Upper lobe of left lung (tissue), 6 donors: ENCODE measurements around the gene TMCC1. TPM values are rescaled to one million over a fixed set of nuclear protein-coding genes. Genes with fewer than 3 reads are reported as not detected.
A peak's percentile ranks its signal among the peaks of the same experiment; 100 is the strongest.

ENCODE experiments used
- ATAC-seq, 2 donors: fragments of 200-7000 bp; cut with Tn5 transposase; one replicate each; pipeline ENCODE4 v1.9.1; 2022; ENCODE audit warnings: mild to moderate bottlenecking in 2 of 2, moderate library complexity in 2 of 2; ENCODE audit not compliant: low FRiP score in 2 of 2
- DNase-seq, 2 donors: peaks; one replicate each; pipeline ENCODE4 v3.0.0-alpha.2; 2019 to 2020
- H3K27ac ChIP-seq, 4 donors: fragments of 200-600 bp; sonication (generic); one replicate each; pipeline ENCODE4 v1.5.1; 2016 to 2019
- H3K27me3 ChIP-seq, 4 donors: fragments of 200-600 bp; sonication (generic); one replicate each; pipeline ENCODE4 v1.5.1; 2017 to 2019
- H3K36me3 ChIP-seq, 4 donors: fragments of 200-600 bp; sonication (generic); one replicate each; pipeline ENCODE4 v1.5.1; 2016 to 2019
- H3K4me1 ChIP-seq, 4 donors: fragments of 200-600 bp; sonication (generic); one replicate each; pipeline ENCODE4 v1.5.1; 2018 to 2019
- H3K4me3 ChIP-seq, 4 donors: fragments of 200-600 bp; sonication (generic); one replicate each; pipeline ENCODE4 v1.5.1; 2017 to 2019; ENCODE audit warnings: mild to moderate bottlenecking in 2 of 4, moderate library complexity in 1 of 4
- H3K9me3 ChIP-seq, 4 donors: fragments of 200-600 bp; sonication (generic); one replicate each; pipeline ENCODE4 v1.5.1; 2018 to 2019
- EP300 ChIP-seq, 4 donors: sonication (generic); formaldehyde crosslinking; IDR thresholded peaks; one replicate each; pipeline ENCODE4 v1.5.1; 2017; ENCODE audit warnings: antibody characterized with exemption in 4 of 4, control low read depth in 2 of 4
- POLR2A ChIP-seq, 4 donors: fragments of 450-650 bp; IDR thresholded peaks; one replicate each; pipeline ENCODE4 v1.5.1; 2016 to 2017; ENCODE audit warnings: antibody characterized with exemption in 4 of 4, mild to moderate bottlenecking in 2 of 4
- POLR2AphosphoS5 ChIP-seq, 2 donors: sonication (generic); formaldehyde crosslinking; IDR thresholded peaks; one replicate each; pipeline ENCODE4 v1.5.1; 2017; ENCODE audit warnings: antibody characterized with exemption in 2 of 2
- WGBS, 2 donors: methylation state at CpG; one replicate each; pipeline ENCODE4 v1.1.5; 2017 to 2018; 5-methylcytosine and 5-hydroxymethylcytosine counted together
- total RNA-seq, 6 donors: library from RNA; depleted of rRNA in 4 of 6; stranded (reverse); fragments of >200 nt in 4 of 6; gene quantifications; one replicate each; pipeline versions ENCODE4 v1.1.0 to v1.2.1, GENCODE V29; 2016 to 2021
- TF ChIP-seq, protein P1 (sequence below), 6 experiments: fragments of 450-650 bp in 4 of 6; fragments of 200-600 bp in 2 of 6; sonication (generic) in 2 of 6; IDR thresholded peaks; one replicate each; pipeline ENCODE4 v1.5.1; 2016 to 2019; ENCODE audit warnings: antibody characterized with exemption in 6 of 6
- donor health status: DM: no; HTN: no; CAD: no; lungs with moderate emphysema.
- donor health status: DM: no; HTN: yes; CAD: no; lungs with severe emphysema.

The TMCC1 gene
- total RNA-seq, 6 donors from 2014 or later = 16.9 to 39.2 (median 27.9) TPM

DNA sequence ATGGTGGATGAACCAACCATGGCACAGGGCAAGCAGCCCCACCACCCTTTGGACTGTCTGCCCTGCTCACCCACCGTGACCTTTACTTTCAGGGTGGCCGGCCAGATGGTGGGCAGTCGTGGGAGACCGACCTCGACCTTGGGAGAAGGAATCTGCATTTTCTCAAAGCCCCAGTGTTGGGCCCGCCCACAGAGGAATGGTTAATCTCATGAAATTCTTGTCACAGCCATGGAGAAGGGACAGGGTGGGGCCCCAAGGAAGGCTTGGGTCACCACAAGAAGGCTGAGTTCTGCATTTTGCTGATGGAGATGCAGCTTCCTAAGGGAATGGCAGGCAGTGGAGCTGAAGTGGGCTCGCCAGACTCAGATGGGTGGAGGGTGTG is 290.0 kb downstream of the TMCC1 start:
- peak overlapping the region in 3 of 4 donors; percentile 64 to 85 (median 79) for H3K4me3 ChIP-seq
- H3K27me3 ChIP-seq = no peaks in the 10 kb centered on the region
- peaks cover 73 to 94% (median 80%) of the 10 kb centered on the region in 4 donors for H3K4me1 ChIP-seq
- no peaks in the 10 kb centered on the region for H3K9me3 ChIP-seq
- no peak for TF ChIP-seq EP300 (IDR thresholded peaks at IDR 0.05)
- TF ChIP-seq POLR2AphosphoS5 (IDR thresholded peaks at IDR 0.05) = no peak
- TF ChIP-seq, protein P1, sequence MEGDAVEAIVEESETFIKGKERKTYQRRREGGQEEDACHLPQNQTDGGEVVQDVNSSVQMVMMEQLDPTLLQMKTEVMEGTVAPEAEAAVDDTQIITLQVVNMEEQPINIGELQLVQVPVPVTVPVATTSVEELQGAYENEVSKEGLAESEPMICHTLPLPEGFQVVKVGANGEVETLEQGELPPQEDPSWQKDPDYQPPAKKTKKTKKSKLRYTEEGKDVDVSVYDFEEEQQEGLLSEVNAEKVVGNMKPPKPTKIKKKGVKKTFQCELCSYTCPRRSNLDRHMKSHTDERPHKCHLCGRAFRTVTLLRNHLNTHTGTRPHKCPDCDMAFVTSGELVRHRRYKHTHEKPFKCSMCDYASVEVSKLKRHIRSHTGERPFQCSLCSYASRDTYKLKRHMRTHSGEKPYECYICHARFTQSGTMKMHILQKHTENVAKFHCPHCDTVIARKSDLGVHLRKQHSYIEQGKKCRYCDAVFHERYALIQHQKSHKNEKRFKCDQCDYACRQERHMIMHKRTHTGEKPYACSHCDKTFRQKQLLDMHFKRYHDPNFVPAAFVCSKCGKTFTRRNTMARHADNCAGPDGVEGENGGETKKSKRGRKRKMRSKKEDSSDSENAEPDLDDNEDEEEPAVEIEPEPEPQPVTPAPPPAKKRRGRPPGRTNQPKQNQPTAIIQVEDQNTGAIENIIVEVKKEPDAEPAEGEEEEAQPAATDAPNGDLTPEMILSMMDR (IDR thresholded peaks at IDR 0.05) = no peak
- TF ChIP-seq POLR2A (IDR thresholded peaks at IDR 0.05) = peak in 1 of 4 donors; percentile 45
- H3K27ac ChIP-seq = peak overlapping the region; percentile 92 to 95 (median 94)
- ATAC-seq = no peak
- peak; percentile 46 to 51 for DNase-seq
- WGBS, 2 donors = 31 to 46% methylated on average over 7 of the region's 7 CpGs
- no peaks in the 10 kb centered on the region for H3K36me3 ChIP-seq

DNA sequence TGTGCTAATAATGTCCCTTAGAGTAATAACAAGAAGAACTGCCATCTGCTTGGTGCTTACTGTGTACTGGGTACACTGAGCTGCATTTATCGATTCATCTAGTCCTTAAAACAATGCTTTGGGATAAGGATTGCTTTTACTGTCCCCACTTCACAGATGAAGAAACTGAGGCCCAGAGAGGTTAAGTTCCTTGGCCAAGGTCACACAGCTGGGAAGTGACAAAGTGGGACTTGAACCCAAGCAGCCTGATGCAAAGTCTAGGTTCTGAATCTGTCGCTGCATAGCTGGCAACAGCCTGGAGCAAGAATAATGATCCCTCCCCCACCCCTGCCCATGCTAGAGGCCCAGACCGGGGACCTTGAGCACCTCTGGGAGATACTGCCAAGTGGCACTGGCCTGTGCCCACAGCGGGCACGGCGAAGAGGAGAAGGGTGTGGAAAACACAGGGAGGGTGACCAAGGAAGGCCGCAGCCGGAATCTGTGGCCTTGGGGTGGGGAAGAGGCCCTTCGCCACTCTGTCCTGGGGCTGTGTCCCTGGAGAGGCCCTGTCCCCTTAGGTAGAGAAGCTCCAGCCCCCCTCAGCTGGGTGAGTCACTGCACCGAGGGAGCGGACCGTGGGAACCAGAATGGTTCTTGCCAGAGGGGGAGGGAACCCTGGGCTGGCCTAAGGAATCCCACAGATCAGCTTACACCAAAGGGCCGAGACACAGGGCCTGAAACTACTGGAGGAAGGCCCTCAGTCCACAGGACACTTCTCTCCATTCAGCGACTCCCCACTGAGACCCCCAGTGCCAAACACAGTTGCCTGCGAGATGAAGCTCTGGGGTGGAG is 290.6 kb downstream of the TMCC1 start:
- H3K4me1 ChIP-seq = peaks cover 73 to 94% (median 80%) of the 10 kb centered on the region in 4 donors
- peak; percentile 67 to 83 for DNase-seq
- H3K9me3 ChIP-seq = no peaks in the 10 kb centered on the region
- no peaks in the 10 kb centered on the region for H3K36me3 ChIP-seq
- H3K4me3 ChIP-seq = peak overlapping the region in 3 of 4 donors; percentile 64 to 85 (median 79)
- WGBS, 2 donors = 38 to 39% methylated on average over 8 to 15 of the region's 15 CpGs
- TF ChIP-seq EP300 (IDR thresholded peaks at IDR 0.05) (peak in 1 of 4 donors; percentile 55), POLR2A (IDR thresholded peaks at IDR 0.05) (peak in 1 of 4 donors; percentile 25), POLR2AphosphoS5 (IDR thresholded peaks at IDR 0.05) (peak in 1 of 2 donors; percentile 67)
- TF ChIP-seq, protein P1 (IDR thresholded peaks at IDR 0.05) = no peak
- peak; percentile 38 to 70 for ATAC-seq
- H3K27ac ChIP-seq = peak overlapping the region; percentile 92 to 95 (median 94)
- no peaks in the 10 kb centered on the region for H3K27me3 ChIP-seq

DNA sequence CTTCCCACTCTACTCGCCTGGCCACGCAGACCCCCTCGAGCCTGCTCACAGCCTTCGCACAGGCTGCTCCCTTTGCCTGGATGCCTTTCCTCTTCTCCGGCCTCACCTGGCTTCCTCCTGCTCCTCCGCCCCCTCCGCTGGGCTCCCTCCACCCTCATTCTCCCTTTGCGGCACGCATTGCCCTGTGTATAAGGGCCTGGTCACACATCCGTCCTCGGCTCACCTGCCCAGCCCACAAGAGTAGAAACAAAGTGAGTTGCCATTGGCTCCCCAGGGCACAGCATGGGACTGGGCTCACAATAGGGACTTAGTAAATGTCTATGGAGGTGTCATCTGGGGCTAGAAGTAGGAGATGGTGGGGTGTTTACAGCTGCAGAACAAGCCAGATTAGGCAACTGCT is 291.2 kb downstream of the TMCC1 start:
- TF ChIP-seq POLR2A (IDR thresholded peaks at IDR 0.05) = no peak
- no peak for TF ChIP-seq EP300 (IDR thresholded peaks at IDR 0.05)
- TF ChIP-seq, protein P1 (IDR thresholded peaks at IDR 0.05) = no peak
- no peak for TF ChIP-seq POLR2AphosphoS5 (IDR thresholded peaks at IDR 0.05)
- Histone ChIP-seq H3K27me3 (no peaks in the 10 kb centered on the region), H3K9me3 (no peaks in the 10 kb centered on the region), H3K4me3 (peak overlapping the region in 3 of 4 donors; percentile 64 to 85 (median 79)), H3K4me1 (peaks cover 73 to 94% (median 80%) of the 10 kb centered on the region in 4 donors), H3K36me3 (no peaks in the 10 kb centered on the region), H3K27ac (peak overlapping the region; percentile 92 to 95 (median 94))
- peak in 1 of 2 donors; percentile 68 for DNase-seq
- WGBS, 2 donors = 61 to 68% methylated on average over 11 of the region's 11 CpGs
- ATAC-seq = no peak

DNA sequence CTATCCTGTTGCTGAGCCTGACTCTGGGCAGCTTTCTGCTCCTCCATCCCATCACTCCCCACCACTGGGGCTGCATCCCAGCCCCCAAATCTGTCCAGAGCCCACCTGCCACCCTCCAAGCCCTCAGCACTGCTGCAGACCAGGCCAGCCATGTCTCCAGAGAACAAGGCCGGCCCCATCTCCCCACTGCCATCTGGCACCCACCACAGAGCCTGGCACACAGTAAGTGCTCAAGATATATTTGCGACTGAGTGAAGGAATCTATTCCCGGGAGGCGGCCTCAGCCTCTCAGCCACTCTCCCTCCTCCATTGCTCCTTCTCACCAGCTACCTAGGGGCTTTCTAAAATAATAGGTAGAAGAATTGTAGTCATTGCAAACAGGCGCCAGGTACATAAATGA is 291.8 kb downstream of the TMCC1 start:
- DNase-seq (no peak), ATAC-seq (no peak)
- Histone ChIP-seq H3K27me3 (no peaks in the 10 kb centered on the region), H3K36me3 (no peaks in the 10 kb centered on the region), H3K4me3 (peak overlapping the region in 1 of 4 donors; percentile 85), H3K27ac (peak overlapping the region; percentile 92 to 95 (median 94)), H3K4me1 (peaks cover 75 to 96% (median 83%) of the 10 kb centered on the region in 4 donors), H3K9me3 (no peaks in the 10 kb centered on the region)
- TF ChIP-seq POLR2A (IDR thresholded peaks at IDR 0.05) (no peak), POLR2AphosphoS5 (IDR thresholded peaks at IDR 0.05) (no peak), EP300 (IDR thresholded peaks at IDR 0.05) (no peak)
- TF ChIP-seq, protein P1 (IDR thresholded peaks at IDR 0.05) = no peak
- 68 to 72% methylated on average over 5 of the region's 5 CpGs for WGBS, 2 donors
